ENCODE measurements around the gene PPM1G.

Gene PPM1G

GRCh38 chr2:27441226-27441926 lies 32.0 kb upstream of the PPM1G start:
- no peak overlapping the region for H3K4me3 ChIP-seq (ENCODE audit: low read depth, low read length)
- H3K4me1 ChIP-seq: no peaks in the 10 kb centered on the region
- H3K9me3 ChIP-seq (ENCODE audit: control insufficient read depth, low read length): no peaks in the 10 kb centered on the region
- H3K27me3 ChIP-seq (ENCODE audit: control insufficient read depth, insufficient read depth, low read length): no peaks in the 10 kb centered on the region
- H3K4me2 ChIP-seq (ENCODE audit: low read length): no peak overlapping the region
- H3K9ac ChIP-seq: no peak overlapping the region
- no peak for TF ChIP-seq CTCF (IDR thresholded peaks at IDR 0.05)
- no peak overlapping the region for H3K27ac ChIP-seq
- no peaks in the 10 kb centered on the region for H3K36me3 ChIP-seq (ENCODE audit: control insufficient read depth, insufficient read depth, low read length)
- no peaks in the 10 kb centered on the region for H3K79me2 ChIP-seq
- no peak overlapping the region for H2AFZ ChIP-seq

- peaks cover 27% of the 10 kb centered on the region for H3K79me2 ChIP-seq
- H3K27ac ChIP-seq: no peak overlapping the region
- no peak overlapping the region for H3K9ac ChIP-seq
- H3K4me2 ChIP-seq (ENCODE audit: low read length): no peak overlapping the region
- no peak overlapping the region for H3K4me3 ChIP-seq (ENCODE audit: low read depth, low read length)
- no peaks in the 10 kb centered on the region for H3K36me3 ChIP-seq (ENCODE audit: control insufficient read depth, insufficient read depth, low read length)
- H3K4me1 ChIP-seq: peaks cover 6% of the 10 kb centered on the region
- no peak for TF ChIP-seq CTCF (IDR thresholded peaks at IDR 0.05)
- H3K9me3 ChIP-seq (ENCODE audit: control insufficient read depth, low read length): no peaks in the 10 kb centered on the region
- H3K27me3 ChIP-seq (ENCODE audit: control insufficient read depth, insufficient read depth, low read length): no peaks in the 10 kb centered on the region
- H2AFZ ChIP-seq: no peak overlapping the region
Measured at GRCh38 chr2:27435628-27436027, 26.2 kb upstream of the PPM1G start.

DNA sequence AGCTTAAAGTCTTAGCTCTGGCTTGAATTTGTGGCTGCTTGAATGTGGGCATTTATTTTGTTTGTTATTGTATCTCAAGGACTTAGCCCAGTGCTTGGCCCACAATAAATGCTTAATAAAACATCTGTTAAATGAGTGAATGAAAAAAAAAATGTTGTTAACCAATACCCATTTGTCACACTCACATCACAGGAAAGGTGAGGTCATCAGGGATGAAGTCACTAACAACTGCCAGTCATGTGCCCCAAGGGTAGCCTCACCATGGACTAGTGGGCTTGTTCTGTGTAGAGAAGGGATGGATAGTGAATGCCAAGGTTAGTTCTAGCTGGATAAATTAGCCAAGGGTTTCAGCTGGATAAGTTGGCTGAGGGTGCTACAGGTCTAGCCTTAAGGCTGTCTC lies 22.0 kb upstream of the PPM1G start:
- Histone ChIP-seq H3K4me2 (ENCODE audit: low read length) (no peak overlapping the region), H2AFZ (no peak overlapping the region), H3K4me3 (ENCODE audit: low read depth, low read length) (no peak overlapping the region), H3K27me3 (ENCODE audit: control insufficient read depth, insufficient read depth, low read length) (no peaks in the 10 kb centered on the region), H3K9ac (no peak overlapping the region), H3K27ac (no peak overlapping the region), H3K9me3 (ENCODE audit: control insufficient read depth, low read length) (no peaks in the 10 kb centered on the region), H3K36me3 (ENCODE audit: control insufficient read depth, insufficient read depth, low read length) (no peaks in the 10 kb centered on the region), H3K79me2 (peaks cover 40% of the 10 kb centered on the region), H3K4me1 (peaks cover 14% of the 10 kb centered on the region)
- no peak for TF ChIP-seq CTCF (IDR thresholded peaks at IDR 0.05)

- peaks cover 14% of the 10 kb centered on the region for H3K4me1 ChIP-seq
- H3K79me2 ChIP-seq: peaks cover 40% of the 10 kb centered on the region
- peak overlapping the region; percentile 94 for H3K4me2 ChIP-seq (ENCODE audit: low read length)
- H2AFZ ChIP-seq: peak overlapping the region; percentile 93
- H3K9me3 ChIP-seq (ENCODE audit: control insufficient read depth, low read length): no peaks in the 10 kb centered on the region
- peak overlapping the region; percentile 98 for H3K4me3 ChIP-seq (ENCODE audit: low read depth, low read length)
- H3K9ac ChIP-seq: peak overlapping the region; percentile 100
- H3K36me3 ChIP-seq (ENCODE audit: control insufficient read depth, insufficient read depth, low read length): no peaks in the 10 kb centered on the region
- H3K27ac ChIP-seq: peak overlapping the region; percentile 96
- H3K27me3 ChIP-seq (ENCODE audit: control insufficient read depth, insufficient read depth, low read length): no peaks in the 10 kb centered on the region
- TF ChIP-seq CTCF (IDR thresholded peaks at IDR 0.05): no peak
Measured at GRCh38 chr2:27428978-27429541, 19.7 kb upstream of the PPM1G start.
